Limb (tissue), 2 donors: ENCODE results near the gene TBX2.
A peak's percentile ranks its signal among the peaks of the same experiment; 100 is the strongest.

Experiments
- DNase-seq, 2 donors: peaks; one replicate each; pipeline ENCODE4 v3.0.0-alpha.2; 2016; ENCODE audit errors: extremely low spot score in 2 of 2

Gene TBX2

GRCh38 chr17:61453566-61454380, 54.1 kb downstream of the TBX2 start:
- DNase-seq, result no peak

- DNase-seq, result peak in 1 of 2 donors; percentile 64
These were observed 55.0 kb downstream of the TBX2 start for GRCh38 chr17:61454381-61455323.

GRCh38 chr17:61455324-61456060, 55.8 kb downstream of the TBX2 start:
- DNase-seq, result peak in 1 of 2 donors; percentile 46

- peak in 1 of 2 donors; percentile 61 for DNase-seq
These were observed 56.5 kb downstream of the TBX2 start for GRCh38 chr17:61456061-61456681.

- peak in 1 of 2 donors; percentile 61 for DNase-seq
These were observed 57.1 kb downstream of the TBX2 start for GRCh38 chr17:61456688-61457225.

GRCh38 chr17:61457226-61457983, 57.8 kb downstream of the TBX2 start:
- DNase-seq, result peak in 1 of 2 donors; percentile 51

- peak in 1 of 2 donors; percentile 28 for DNase-seq
These were observed 58.4 kb downstream of the TBX2 start for GRCh38 chr17:61458000-61458399.

- DNase-seq, result peak in 1 of 2 donors; percentile 25
These were observed 58.9 kb downstream of the TBX2 start for GRCh38 chr17:61458421-61459141.
